Neural crest cell (in vitro differentiated cells): ENCODE data around the gene COL15A1. TPM values are rescaled to one million over a fixed set of nuclear protein-coding genes. Genes with fewer than 3 reads are reported as not detected.
"Not testable (repeated sequence)": the region's sequence is repeated elsewhere in the genome, so short reads cannot be mapped to it uniquely, and the experiment has no call there.

Experiments used
- DNase-seq: peaks from one replicate; pipeline ENCODE4 v3.0.0; 2021; ENCODE audit warnings: low read depth, mixed read lengths, low spot score
- H3K27ac Mint-ChIP-seq: one replicate; pipeline ENCODE4 v1.8.0; 2021; ENCODE audit warnings: mild to moderate bottlenecking, mixed read lengths; ENCODE audit not compliant: unreplicated experiment
- H3K27me3 Mint-ChIP-seq: 2 replicates; pipeline ENCODE4 v1.8.0; 2021; ENCODE audit warnings: low read depth, mild to moderate bottlenecking, mixed read lengths
- H3K36me3 Mint-ChIP-seq: 2 replicates; pipeline ENCODE4 v1.8.0; 2021; ENCODE audit warnings: low read depth, mild to moderate bottlenecking, mixed read lengths
- H3K4me1 Mint-ChIP-seq: 2 replicates; pipeline ENCODE4 v1.8.0; 2021; ENCODE audit warnings: mixed read lengths
- H3K4me3 Mint-ChIP-seq: one replicate; pipeline ENCODE4 v1.8.0; 2021; ENCODE audit warnings: mild to moderate bottlenecking, mixed read lengths
- H3K9me3 Mint-ChIP-seq: 2 replicates; pipeline ENCODE4 v1.8.0; 2021; ENCODE audit warnings: mixed read lengths
- total RNA-seq: library from RNA; stranded (reverse); gene quantifications from 2 replicates; pipeline ENCODE4 v1.2.1, GENCODE V29; 2021
- TF ChIP-seq, protein P1 (sequence below): fragments of 200-600 bp; sonication (generic); conservative IDR thresholded peaks from 2 replicates; pipeline ENCODE4 v1.5.0; 2021; ENCODE audit warnings: antibody characterized with exemption, mild to moderate bottlenecking

COL15A1 gene
- total RNA-seq, 1 donor from 2014 or later: 0.33 TPM

DNA sequence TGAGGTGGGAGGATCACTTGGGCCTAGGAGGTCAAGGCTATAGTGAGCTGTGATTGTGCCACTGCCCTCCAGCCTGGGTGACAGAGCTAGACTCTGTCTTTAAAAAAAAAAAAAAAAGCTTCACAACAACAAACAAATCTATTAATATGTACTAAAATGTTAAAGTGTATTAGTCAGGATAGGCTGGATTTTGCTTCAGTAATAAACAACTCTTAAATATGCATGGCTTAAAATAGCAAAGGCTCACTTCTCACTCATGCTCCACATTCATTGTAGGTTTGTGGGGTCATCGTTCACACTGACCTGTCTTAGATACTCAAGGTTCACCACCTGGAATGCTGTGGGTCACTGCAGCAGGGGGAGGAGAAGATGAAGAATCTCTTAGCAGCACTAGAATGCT lies 33.8 kb upstream of the COL15A1 start:
- TF ChIP-seq, protein P1, sequence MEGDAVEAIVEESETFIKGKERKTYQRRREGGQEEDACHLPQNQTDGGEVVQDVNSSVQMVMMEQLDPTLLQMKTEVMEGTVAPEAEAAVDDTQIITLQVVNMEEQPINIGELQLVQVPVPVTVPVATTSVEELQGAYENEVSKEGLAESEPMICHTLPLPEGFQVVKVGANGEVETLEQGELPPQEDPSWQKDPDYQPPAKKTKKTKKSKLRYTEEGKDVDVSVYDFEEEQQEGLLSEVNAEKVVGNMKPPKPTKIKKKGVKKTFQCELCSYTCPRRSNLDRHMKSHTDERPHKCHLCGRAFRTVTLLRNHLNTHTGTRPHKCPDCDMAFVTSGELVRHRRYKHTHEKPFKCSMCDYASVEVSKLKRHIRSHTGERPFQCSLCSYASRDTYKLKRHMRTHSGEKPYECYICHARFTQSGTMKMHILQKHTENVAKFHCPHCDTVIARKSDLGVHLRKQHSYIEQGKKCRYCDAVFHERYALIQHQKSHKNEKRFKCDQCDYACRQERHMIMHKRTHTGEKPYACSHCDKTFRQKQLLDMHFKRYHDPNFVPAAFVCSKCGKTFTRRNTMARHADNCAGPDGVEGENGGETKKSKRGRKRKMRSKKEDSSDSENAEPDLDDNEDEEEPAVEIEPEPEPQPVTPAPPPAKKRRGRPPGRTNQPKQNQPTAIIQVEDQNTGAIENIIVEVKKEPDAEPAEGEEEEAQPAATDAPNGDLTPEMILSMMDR: no peak
- no peaks in the 10 kb centered on the region for H3K4me1 Mint-ChIP-seq
- no peak overlapping the region for H3K4me3 Mint-ChIP-seq
- no peaks in the 10 kb centered on the region for H3K36me3 Mint-ChIP-seq
- no peak for DNase-seq
- H3K9me3 Mint-ChIP-seq: no peaks in the 10 kb centered on the region
- H3K27me3 Mint-ChIP-seq: no peaks in the 10 kb centered on the region
- no peak overlapping the region for H3K27ac Mint-ChIP-seq

- TF ChIP-seq, protein P1: no peak
- no peak for DNase-seq
- no peak overlapping the region for H3K27ac Mint-ChIP-seq
- no peaks in the 10 kb centered on the region for H3K36me3 Mint-ChIP-seq
- H3K27me3 Mint-ChIP-seq: no peaks in the 10 kb centered on the region
- no peak overlapping the region for H3K4me3 Mint-ChIP-seq
- H3K4me1 Mint-ChIP-seq: no peaks in the 10 kb centered on the region
- no peaks in the 10 kb centered on the region for H3K9me3 Mint-ChIP-seq
These were observed 32.7 kb upstream of the COL15A1 start for GRCh38 chr9:98911042-98911441.

GRCh38 chr9:98911738-98912137 lies 32.0 kb upstream of the COL15A1 start:
- not testable (repeated sequence) for H3K9me3 Mint-ChIP-seq, DNase-seq, H3K36me3 Mint-ChIP-seq, H3K4me1 Mint-ChIP-seq, H3K4me3 Mint-ChIP-seq, H3K27me3 Mint-ChIP-seq, H3K27ac Mint-ChIP-seq

GRCh38 chr9:98912450-98912849 lies 31.3 kb upstream of the COL15A1 start:
- DNase-seq: no peak

GRCh38 chr9:98913044-98913443 lies 30.7 kb upstream of the COL15A1 start:
- no peaks in the 10 kb centered on the region for H3K9me3 Mint-ChIP-seq
- TF ChIP-seq, protein P1: no peak
- no peaks in the 10 kb centered on the region for H3K27me3 Mint-ChIP-seq
- H3K4me3 Mint-ChIP-seq: no peak overlapping the region
- H3K36me3 Mint-ChIP-seq: no peaks in the 10 kb centered on the region
- no peaks in the 10 kb centered on the region for H3K4me1 Mint-ChIP-seq
- H3K27ac Mint-ChIP-seq: no peak overlapping the region
- no peak for DNase-seq

More at GRCh38 chr9:98912450-98912849, 31.3 kb upstream of the COL15A1 start:
- Mint-ChIP-seq H3K4me1 (no peaks in the 10 kb centered on the region), H3K36me3 (no peaks in the 10 kb centered on the region), H3K9me3 (no peaks in the 10 kb centered on the region), H3K27me3 (no peaks in the 10 kb centered on the region), H3K4me3 (no peak overlapping the region), H3K27ac (no peak overlapping the region)
- TF ChIP-seq, protein P1: no peak

GRCh38 chr9:98913705-98914104 lies 30.0 kb upstream of the COL15A1 start:
- Mint-ChIP-seq H3K4me3 (no peak overlapping the region), H3K27me3 (no peaks in the 10 kb centered on the region), H3K4me1 (no peaks in the 10 kb centered on the region), H3K9me3 (no peaks in the 10 kb centered on the region), H3K27ac (no peak overlapping the region), H3K36me3 (no peaks in the 10 kb centered on the region)
- DNase-seq: no peak
- TF ChIP-seq, protein P1: no peak
